ENCODE results near the gene CCDC8.
"Not testable (repeated sequence)": the region's sequence is repeated elsewhere in the genome, so short reads cannot be mapped to it uniquely, and the experiment has no call there.

Gene CCDC8

DNA sequence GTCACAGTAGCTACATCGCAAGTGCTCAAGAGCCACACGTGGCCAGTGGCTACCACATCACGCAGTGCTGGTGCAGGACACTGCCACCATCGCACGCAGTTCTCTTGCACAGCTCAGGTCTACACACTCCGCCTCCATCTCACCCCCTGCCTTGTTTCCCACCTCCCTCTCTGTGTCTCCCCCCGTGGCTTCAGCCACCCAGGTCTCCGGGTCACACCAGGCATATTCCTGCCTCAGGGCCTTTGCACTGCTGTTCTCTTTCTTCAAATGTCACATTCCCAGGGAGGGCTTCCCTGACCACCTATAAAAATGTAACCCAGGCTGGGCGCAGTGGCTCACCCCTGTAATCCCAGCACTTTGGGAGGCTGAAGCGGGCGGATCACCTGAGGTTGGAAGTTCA is 10.6 kb downstream of the CCDC8 start:
- ATAC-seq (no peak), DNase-seq (no peak)

DNA sequence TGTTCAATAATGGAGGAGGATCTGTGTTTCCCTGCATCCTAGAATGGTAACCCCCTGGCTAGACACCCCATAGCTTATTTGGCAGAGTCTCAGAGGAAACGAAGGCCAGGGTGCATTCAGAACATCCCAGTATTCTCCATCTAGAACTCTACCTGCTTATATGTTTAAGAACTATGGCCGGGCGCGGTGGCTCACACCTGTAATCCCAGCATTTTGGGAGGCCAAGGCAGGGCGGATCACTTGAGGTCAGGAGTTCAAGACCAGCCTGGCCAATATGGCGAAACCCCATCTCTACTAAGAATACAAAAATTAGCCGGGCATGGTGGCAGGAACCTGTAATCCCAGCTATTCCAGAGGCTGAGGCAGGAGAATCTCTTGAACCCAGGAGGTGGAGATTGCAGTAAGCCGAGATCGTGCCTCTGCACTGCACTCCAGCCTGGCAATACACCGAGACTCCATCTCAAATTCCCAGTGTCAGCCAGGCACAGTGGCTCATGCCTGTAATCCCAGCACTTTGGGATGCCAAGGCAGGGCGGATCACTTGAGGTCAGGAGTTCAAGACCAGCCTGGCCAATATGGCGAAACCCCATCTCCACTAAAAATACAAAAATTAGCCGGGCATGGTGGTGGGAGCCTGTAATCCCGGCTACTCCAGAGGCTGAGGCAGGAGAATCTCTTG is 15.4 kb downstream of the CCDC8 start:
- not testable (repeated sequence) for ATAC-seq

GRCh38 chr19:46394402-46394797 is 19.0 kb downstream of the CCDC8 start:
- DNase-seq (no peak), ATAC-seq (peak; percentile 2)

More for the DNA sequence above, 15.4 kb downstream of the CCDC8 start:
- DNase-seq: not testable (repeated sequence)

GRCh38 chr19:46393456-46394401 is 19.6 kb downstream of the CCDC8 start:
- peak; percentile 11 for ATAC-seq
- DNase-seq: no peak

DNA sequence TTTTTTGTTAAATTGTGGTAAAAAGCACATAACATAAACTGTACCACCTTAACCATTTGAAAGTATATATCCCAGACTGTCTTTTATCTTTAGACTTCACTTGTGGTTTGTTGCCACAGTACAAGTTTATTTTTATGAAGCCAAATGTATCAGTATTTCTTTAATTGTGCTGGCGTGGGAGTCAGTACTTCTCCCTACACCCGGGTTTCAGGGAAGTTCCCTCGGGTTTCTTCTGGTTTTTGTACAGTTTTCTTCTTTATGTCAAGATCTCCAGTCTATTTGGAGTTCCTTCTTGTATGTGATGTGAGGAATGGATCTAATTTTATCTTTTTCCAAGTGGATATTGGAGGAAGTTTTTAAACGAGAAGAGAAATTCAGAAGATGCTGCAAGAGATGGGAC is 20.5 kb downstream of the CCDC8 start:
- no peak for DNase-seq
- ATAC-seq: no peak

DNA sequence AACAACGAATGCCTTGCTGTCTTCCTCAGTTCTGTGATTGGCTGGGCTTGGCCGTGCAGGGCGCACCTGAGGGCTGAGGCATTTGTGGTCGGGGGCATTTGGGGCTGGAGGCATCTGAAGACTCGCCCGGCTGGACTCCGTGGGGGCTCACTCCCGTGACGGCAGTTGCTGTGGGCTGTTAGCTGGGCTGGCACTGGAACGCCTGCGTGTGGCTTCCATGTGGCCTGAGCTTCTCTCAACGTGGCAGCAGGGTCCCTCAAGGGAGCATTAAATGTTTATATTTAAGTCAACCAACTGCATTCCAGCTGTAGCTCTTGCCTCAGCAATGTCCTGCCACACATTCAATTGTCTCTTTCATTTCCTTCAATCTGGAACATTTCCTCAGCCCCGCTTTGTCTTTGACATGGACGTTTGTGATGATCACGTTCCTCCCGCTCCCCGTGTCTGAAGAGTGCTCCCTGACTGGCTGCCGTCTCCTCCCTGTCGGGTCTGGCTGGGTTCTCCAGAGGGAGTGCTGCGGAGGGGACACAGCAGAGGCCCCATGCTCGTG is 21.0 kb downstream of the CCDC8 start:
- ATAC-seq (no peak), DNase-seq (no peak)

DNA sequence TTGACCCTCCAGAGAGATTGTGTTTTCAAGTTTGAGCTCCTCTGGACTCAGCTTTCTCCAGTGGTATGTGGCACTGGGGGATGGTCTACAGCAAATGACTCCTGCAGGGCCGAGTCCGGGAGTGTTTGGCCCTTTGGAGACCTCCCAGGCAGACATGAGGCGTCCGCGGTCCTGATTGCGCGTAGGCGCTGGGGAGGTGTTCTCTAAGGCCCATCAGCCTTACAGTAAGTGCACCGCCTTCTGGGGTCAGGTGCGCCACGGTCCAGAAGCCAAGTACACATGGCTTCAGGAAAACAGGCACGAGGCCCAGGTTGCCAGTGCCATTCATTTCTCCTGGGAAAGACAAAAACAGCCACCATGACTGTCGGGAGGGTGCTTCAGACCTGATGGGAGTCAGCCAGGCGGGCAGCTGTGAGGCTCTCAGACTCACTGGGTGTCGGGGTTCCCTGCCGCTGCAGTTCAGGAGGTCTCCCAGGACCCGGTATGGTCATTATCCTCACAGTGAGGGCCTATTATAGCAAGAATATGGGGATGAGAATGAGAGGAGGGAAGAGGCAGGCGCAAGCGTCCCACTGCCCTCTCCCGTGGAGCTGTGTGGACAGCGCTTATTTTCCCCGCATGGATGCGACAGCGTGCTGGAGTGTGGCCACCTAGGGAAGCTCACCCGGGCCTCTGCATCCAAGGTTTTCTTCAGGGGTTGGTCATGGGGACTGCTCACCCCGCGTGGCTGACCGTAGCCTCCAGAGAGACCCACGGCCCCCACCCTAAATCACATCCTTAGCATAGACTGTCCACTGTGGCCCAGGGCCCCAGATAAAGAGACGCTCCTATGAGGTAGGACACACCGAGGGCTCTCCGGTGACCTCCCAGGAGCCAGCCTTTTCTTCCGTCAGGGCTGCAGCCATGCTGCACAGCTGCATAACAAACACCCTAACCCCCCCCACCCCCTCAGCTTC is 21.8 kb downstream of the CCDC8 start:
- DNase-seq: no peak
- no peak for ATAC-seq

GRCh38 chr19:46390866-46391265 is 22.5 kb downstream of the CCDC8 start:
- ATAC-seq (no peak), DNase-seq (no peak)

DNA sequence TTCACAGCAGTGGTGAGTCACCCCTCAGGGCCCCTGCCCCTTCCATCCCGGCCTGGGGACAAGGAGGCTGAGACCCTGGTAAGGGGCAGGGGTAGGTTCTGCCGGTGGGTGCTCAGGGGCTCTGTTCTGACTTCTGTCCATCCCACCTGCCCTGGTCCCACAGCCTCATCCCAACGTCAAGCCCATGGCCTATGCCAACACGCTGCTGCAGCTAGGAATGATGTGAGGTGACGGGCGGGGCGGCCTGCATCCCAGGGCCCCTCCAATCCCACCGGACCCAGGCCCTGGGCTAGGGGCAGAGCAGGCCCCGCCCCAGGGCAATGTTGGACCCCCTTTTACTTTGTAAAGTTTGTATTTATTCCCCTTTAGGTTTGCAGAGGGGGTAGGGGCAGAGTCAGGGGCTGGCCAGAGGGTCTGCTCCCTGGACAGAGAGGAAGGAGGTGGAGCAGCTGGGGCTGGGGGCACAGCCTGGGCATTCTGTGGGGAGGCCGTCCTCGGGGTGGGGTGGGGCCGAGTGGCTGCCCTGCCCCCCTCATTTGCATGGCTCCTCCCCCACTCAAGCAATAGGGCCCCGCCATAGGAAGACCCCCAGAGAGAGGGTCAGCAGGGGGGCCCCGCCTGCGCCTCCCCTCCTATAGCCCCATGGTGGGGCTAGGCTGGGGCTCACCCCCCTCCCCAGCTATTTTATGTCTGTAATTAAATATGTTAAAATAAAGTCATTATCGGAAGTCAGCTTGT is 23.1 kb downstream of the CCDC8 start:
- no peak for DNase-seq
- ATAC-seq: no peak

DNA sequence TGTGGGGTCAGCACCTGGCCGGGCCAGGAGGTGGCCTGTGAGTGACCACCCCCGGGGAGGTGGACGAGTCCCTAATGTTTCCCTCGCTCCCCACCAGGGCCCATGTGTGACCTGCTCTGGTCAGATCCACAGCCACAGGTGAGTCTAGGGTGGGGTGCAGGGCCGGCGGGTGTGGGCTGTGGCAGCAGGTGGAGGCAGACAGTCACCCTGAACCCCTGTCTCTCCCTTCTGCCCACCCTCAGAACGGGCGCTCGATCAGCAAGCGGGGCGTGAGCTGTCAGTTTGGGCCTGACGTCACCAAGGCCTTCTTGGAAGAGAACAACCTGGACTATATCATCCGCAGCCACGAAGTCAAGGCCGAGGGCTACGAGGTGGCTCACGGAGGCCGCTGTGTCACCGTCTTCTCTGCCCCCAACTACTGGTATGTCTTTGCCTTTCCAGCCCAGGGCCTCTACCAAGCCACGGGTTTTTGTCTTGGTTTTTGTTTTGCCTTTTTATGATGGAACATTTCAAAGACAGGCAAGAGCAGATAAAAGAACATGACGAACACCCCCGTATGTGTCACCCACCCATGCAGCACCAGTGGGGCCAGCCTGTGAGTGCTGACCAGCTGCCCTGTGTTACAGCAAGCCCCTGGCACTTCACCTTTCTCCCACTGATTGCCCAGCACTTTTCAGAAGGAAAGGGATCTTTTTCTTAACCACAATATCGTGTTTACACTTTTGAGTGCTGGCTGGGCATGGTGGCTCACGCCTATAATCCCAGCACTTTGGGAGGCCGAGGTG is 24.9 kb downstream of the CCDC8 start:
- ATAC-seq (no peak), DNase-seq (no peak)

- ATAC-seq (no peak), DNase-seq (no peak)
Observed at GRCh38 chr19:46387713-46388130, 25.6 kb downstream of the CCDC8 start.

DNA sequence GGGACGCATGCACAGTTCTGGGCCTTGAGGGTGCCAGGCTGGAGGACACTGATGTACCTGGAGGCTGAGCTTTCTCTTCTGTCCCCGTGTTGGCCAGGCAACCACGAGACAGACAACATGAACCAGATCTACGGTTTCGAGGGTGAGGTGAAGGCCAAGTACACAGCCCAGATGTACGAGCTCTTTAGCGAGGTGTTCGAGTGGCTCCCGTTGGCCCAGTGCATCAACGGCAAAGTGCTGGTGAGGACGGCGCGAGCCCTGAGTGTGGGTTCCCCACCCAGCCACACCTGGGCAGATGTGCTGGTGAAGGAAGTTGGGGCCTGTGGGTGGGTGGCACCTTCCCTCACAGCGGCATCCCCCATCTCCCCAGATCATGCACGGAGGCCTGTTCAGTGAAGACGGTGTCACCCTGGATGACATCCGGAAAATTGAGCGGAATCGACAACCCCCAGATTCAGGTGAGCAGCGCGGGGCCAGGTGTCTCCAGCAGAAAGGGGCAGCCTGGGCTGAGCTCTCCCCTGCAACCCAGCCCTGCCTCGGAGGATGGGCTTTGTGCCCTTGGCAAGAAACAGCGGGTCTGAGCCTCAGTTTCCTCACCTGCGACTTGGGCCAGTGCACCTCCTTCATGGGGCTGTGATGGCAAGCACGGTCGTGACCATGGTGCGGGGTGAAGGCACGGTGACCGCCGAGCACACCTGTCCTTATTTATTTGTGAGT is 26.2 kb downstream of the CCDC8 start:
- ATAC-seq: no peak
- DNase-seq: no peak

DNA sequence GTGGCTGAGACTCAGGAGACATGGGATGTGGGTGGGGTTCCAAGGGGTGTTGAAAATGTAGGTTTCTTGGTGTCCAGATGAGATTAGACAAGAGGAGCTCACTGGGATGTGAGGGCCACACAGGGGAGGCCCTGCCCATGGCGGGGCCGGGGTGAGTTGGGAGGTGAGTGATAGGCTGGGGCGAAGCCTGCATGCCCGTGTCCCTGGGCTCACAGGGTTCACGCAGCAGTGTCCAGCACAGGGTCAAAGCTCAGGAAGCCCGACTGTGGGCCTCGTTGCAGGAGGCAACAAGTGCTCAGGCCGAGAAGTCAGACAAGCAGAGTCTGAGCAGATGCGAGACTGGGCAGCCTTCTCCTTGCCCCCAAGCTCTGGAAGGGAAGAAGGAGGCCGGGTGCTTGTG is 27.2 kb downstream of the CCDC8 start:
- DNase-seq: no peak
- no peak for ATAC-seq

GRCh38 chr19:46385636-46386035 is 27.7 kb downstream of the CCDC8 start:
- no peak for ATAC-seq

DNA sequence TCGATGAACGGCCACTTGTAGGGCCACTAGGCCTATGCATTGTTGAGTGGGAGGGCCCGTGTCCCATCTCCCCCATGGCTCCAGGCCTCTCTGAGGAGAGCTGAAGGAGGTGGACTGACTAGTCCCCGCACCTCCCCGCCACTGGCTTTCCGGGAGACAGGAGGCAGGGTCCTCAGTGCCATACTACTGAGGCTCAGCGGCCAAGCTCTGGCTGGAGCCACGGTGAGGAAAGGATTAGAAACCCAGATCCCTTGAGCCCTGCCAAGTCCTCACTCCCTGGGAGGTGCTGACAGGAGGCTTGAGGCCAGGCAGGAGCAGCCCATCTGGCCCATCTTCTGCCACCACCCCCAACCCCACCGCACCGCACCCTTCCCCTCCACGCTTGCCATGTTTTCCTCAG is 29.0 kb downstream of the CCDC8 start:
- DNase-seq (no peak), ATAC-seq (no peak)

More at GRCh38 chr19:46385636-46386035, 27.7 kb downstream of the CCDC8 start:
- DNase-seq: no peak

GRCh38 chr19:46383846-46384245 is 29.5 kb downstream of the CCDC8 start:
- ATAC-seq (no peak), DNase-seq (no peak)

GRCh38 chr19:46383171-46383815 is 30.1 kb downstream of the CCDC8 start:
- ATAC-seq: no peak
- no peak for DNase-seq

DNA sequence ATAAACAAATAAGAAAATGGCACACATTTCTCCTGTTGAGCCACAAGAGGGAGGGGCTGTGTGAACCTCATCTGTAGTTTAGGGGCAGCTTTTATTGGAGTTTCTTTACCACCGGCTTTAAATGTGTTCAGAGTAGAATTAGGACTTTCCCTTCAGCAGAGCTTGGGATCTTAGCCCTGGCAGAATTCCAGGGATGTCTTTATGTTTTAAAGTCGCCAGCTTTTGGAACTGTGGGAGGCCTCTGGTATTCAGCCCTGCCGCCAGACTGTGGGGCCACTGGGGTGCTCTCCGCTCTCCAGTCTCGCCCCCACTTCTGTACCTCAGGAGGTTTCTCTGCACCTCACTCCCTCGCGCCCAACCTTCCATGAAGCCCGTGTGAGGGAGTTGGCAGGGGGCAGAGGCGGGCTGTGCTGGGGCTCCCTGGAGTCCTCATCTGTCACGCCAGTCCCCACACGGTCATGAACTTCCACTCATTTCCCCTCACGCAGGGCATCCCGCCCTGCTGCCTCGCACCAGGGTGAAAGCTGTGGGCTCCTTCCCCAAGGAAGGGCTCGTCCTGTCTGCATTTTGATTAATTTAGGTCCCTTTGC is 31.5 kb downstream of the CCDC8 start:
- no peak for ATAC-seq

GRCh38 chr19:46381346-46381745 is 32.0 kb downstream of the CCDC8 start:
- ATAC-seq: no peak
- no peak for DNase-seq

More for the DNA sequence above, 31.5 kb downstream of the CCDC8 start:
- no peak for DNase-seq

All from stimulated activated naive CD8-positive, alpha-beta T cell treated with anti-CD3 and anti-CD28 coated beads, Interleukin-15, Interleukin-2, amounts not matched to agents 100 U/mL and 50 U/mL, for 24 hours (primary cell).